HepG2 (cell line): ENCODE data around the gene KCTD5.
"Not testable (repeated sequence)": the region's sequence is repeated elsewhere in the genome, so short reads cannot be mapped to it uniquely, and the experiment has no call there.

ENCODE experiments used
- GABPA ChIP-seq, 2 experiments: IDR thresholded peaks; 2 replicates each; pipeline ENCODE4 v1.6.1; 2011 to 2016; ENCODE audit warnings: low read depth in 2 of 2, low read length in 1 of 2, missing biosample characterization in 1 of 2, missing genetic modification characterization in 1 of 2
- MXI1 ChIP-seq: IDR thresholded peaks from 3 replicates; pipeline ENCODE4 v1.6.1; 2012; ENCODE audit warnings: low read depth, low read length, inconsistent platforms, borderline replicate concordance
- STAT5B ChIP-seq: sonication (generic); formaldehyde crosslinking; IDR thresholded peaks from 2 replicates; pipeline ENCODE4 v1.4.0; 2020; ENCODE audit warnings: missing genetic modification reagents
- TBL1XR1 ChIP-seq: fragments of 150-350 bp; IDR thresholded peaks from 2 replicates; pipeline ENCODE4 v1.6.1; 2014; ENCODE audit warnings: borderline replicate concordance, low read length; ENCODE audit not compliant: partially characterized antibody
- ZBTB8A ChIP-seq: sonication (generic); formaldehyde crosslinking; IDR thresholded peaks from 2 replicates; pipeline ENCODE4 v1.4.0; 2020; ENCODE audit warnings: mild to moderate bottlenecking, low read depth, missing genetic modification reagents, borderline replicate concordance
- ZNF274 ChIP-seq: sonication (generic); formaldehyde crosslinking; IDR thresholded peaks from 2 replicates; pipeline ENCODE4 v1.5.1; 2020; ENCODE audit warnings: mild to moderate bottlenecking, missing genetic modification reagents
- ZNF556 ChIP-seq: sonication (generic); formaldehyde crosslinking; IDR thresholded peaks from 2 replicates; pipeline ENCODE4 v1.4.0; 2020; ENCODE audit warnings: mild to moderate bottlenecking, missing genetic modification reagents, borderline replicate concordance
- TF ChIP-seq, protein P1 (sequence below): sonication (generic); formaldehyde crosslinking; IDR thresholded peaks from 2 replicates; pipeline ENCODE4 v1.8.1; 2023; ENCODE audit warnings: missing genetic modification reagents, inconsistent platforms, borderline replicate concordance

DNA sequence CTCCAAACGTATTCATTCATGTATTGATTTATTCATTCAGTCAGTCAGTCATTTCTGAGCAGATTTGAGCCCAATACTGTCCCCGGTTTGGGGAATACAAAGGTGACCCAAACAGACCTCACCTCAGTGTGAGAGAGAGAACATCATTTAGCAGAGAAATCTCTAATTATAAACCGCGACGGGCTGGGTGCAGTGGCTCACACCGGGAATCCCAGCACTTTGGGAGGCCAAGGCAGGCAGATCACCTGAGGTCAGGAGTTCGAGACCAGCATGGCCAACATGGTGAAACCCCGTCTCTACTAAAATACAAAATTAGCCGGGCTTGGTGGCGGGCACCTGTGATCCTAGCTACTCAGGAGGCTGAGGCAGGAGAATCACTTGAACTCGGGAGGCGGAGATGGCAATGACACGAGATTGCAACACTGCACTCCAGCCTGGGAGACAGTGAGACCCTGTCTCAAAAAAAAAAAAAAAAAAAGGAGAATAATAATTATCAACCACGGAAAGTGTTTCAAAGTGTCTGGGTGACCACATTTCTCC, 39.4 kb downstream of the KCTD5 start:
- TF ChIP-seq TBL1XR1; STAT5B (CRISPR knock-in tag); ZNF556; GABPA (IDR thresholded peaks at IDR 0.05; ENCODE audit: low read depth, low read length); GABPA (CRISPR knock-in tag; IDR thresholded peaks at IDR 0.05; ENCODE audit: low read depth); ZBTB8A (CRISPR knock-in tag); ZNF274; MXI1: not testable (repeated sequence)
- TF ChIP-seq, protein P1, sequence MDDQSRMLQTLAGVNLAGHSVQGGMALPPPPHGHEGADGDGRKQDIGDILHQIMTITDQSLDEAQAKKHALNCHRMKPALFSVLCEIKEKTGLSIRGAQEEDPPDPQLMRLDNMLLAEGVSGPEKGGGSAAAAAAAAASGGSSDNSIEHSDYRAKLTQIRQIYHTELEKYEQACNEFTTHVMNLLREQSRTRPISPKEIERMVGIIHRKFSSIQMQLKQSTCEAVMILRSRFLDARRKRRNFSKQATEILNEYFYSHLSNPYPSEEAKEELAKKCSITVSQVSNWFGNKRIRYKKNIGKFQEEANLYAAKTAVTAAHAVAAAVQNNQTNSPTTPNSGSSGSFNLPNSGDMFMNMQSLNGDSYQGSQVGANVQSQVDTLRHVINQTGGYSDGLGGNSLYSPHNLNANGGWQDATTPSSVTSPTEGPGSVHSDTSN (CRISPR knock-in tag), result not testable (repeated sequence)
